GM23248 (cell line): ENCODE measurements around the gene MRGPRD.

Experiments used
- EZH2 ChIP-seq: fragments of 200-600 bp; sonication (generic); IDR thresholded peaks from 2 replicates; pipeline ENCODE4 v1.6.1; 2018; ENCODE audit warnings: antibody characterized with exemption, mild to moderate bottlenecking; ENCODE audit not compliant: insufficient read depth, poor library complexity, severe bottlenecking
- EZH2phosphoT487 ChIP-seq: fragments of 200-600 bp; sonication (generic); IDR thresholded peaks from 2 replicates; pipeline ENCODE4 v1.6.1; 2018; ENCODE audit warnings: antibody characterized with exemption, moderate library complexity, mild to moderate bottlenecking, low read depth; ENCODE audit not compliant: insufficient read depth

- TF ChIP-seq EZH2 = no peak
- no peak for TF ChIP-seq EZH2phosphoT487
These were observed 41.8 kb downstream of the MRGPRD start for GRCh38 chr11:68938816-68939582.
